GM18499 (cell line): ENCODE data around the gene SMIM35.
"Not testable (repeated sequence)": the region's sequence is repeated elsewhere in the genome, so short reads cannot be mapped to it uniquely, and the experiment has no call there.

Experiments used
- ATAC-seq: cut with Tn5 transposase; IDR thresholded peaks from one replicate; pipeline ENCODE4 v1.9.1; 2021; ENCODE audit warnings: moderate number of reproducible peaks; ENCODE audit not compliant: insufficient read depth, unreplicated experiment

The SMIM35 gene

GRCh38 chr11:118082880-118083552 is 3.7 kb downstream of the SMIM35 start:
- ATAC-seq, result no peak

GRCh38 chr11:118081241-118081958 is 5.4 kb downstream of the SMIM35 start:
- ATAC-seq, result no peak

DNA sequence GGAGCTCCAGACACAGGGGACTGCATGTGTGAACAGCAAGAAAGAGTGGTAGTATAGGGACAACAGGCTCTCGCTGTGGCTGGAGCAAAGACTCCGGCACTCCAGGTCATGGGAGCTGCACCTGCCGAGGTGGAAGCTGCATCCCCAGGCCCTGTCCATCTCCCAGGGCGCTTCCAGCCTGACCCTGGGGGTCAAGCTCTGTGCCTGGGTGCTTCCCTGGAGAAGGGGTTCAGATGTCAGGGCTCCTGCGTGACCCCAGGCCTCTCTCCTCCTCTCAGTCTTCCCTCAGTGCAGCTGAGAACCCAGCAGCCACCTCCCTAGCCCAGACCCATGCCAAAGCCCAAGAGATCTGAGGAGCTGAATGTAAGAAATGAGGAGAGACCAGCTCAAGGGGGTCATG is 6.5 kb downstream of the SMIM35 start:
- no peak for ATAC-seq

DNA sequence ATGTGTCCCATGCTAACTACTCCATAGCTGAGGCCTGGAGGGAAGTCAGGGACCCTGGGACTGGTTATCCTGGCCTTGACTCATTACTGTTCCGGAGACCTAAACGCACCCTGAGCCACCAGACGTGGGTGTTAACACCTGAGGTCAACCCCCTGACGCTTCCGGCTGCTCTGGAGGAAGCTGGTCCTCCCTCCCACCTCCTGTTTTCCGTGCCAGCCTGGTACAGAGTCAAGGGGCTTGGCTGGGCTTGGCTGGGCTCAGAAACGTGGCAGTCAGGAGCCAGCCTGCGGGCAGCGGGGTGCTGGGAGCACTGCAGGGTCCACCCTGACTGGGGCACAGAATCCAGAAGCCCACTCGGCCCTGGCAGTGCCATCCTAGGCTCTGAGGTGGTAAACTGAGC is 7.3 kb downstream of the SMIM35 start:
- no peak for ATAC-seq

DNA sequence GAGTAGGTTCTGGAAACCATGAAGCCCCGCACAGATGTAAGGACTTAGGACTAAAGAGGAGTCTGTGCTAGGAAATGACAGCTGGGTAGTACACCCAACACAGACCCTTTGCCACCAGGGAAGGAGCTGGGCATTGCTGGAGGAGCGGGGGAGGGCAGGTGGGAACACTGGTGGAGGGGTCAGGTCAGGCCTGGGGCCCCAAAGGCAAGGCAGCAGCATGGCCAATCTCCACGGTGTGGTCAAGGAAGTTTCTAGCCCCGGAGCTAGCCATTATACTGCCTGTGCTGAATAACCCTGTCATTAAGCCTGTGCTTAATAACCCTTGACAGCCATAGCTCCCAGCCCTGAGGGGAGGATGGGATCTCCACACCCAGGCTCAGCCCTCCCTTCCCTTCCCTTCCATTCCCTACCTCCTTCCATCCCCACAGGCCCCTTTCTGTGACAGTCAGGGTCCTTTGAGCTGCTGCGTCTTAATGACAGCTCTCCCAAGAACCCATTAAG is 7.8 kb downstream of the SMIM35 start:
- ATAC-seq, result no peak

DNA sequence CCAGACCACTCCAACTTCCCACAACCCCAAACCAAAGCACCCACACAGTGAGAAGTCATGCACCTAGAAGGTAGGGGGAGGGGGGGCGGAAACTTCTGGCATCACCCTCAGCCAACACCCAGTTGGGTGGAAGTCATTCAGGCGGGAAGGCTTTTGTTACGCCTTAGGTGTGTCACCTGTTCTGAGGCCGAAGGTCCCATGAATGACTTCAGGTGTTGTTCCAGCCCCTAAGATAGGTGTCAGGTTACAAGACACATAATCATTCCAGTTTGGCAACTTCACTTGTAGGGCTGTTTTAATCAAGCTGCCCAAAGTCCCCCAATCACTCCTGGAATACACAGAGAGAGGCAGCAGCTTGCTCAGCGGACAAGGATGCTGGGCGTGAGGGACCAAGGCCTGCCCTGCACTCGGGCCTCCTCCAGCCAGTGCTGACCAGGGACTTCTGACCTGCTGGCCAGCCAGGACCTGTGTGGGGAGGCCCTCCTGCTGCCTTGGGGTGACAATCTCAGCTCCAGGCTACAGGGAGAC is 9.9 kb downstream of the SMIM35 start, which contains the start of gene TMPRSS4:
TMPRSS4 (plus strand) TSS at position 325 of the 528 bp plus-strand sequence. CDS start 225 bp downstream, outside the sequence.
- ATAC-seq, result no peak

GRCh38 chr11:118074785-118075184 is 12.0 kb downstream of the SMIM35 start:
- no peak for ATAC-seq

- no peak for ATAC-seq
Measured at GRCh38 chr11:118074091-118074685, 12.6 kb downstream of the SMIM35 start.

DNA sequence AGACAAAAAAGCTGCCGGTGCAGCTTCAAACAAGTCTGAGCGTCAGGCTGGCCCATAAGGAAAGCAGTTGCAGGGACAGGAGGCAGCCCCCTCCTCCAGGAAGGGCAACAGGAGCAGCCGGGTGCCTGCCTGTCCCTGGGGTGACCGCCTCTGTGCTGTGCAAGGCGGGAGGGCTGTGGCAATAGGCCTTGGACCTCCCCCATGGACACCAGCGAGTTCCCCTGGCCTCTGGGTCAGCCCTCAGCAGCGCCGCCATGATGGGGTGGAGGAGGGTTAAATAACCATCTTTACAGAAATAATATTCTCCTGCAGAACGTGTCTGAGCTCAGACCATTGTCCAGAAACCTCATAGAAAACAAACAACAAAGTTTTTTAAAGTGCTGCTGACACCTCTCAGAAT is 13.2 kb downstream of the SMIM35 start:
- ATAC-seq, result no peak

DNA sequence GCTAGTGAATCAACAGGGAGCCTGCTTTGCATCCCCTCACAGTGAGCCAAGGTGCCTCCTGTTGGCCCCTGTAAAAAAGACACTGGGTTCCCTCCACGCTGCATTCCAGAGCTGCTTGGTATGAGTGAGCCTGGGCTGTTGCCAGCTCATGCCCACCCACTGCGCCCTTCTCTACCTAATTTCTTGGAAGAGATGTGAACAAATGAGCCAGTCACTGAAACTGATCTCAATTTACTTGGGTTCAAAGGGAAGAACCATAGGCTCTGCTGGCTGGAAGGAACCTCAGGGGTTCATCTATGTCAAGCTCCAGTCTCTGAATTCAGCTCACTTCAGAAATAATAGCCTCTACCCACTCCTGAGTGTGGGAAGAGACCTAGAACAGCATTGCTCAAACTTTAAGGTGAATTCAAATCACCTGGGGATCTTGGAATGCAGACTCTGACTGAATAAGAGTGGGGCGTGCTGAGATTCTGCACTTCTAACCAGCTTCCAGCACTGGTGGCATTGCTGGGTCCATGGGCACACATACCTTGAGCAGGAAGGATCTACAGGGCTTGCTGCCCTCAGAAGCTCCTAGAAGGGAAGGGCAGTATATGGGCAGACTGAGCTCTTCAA is 15.2 kb downstream of the SMIM35 start:
- ATAC-seq, result no peak

DNA sequence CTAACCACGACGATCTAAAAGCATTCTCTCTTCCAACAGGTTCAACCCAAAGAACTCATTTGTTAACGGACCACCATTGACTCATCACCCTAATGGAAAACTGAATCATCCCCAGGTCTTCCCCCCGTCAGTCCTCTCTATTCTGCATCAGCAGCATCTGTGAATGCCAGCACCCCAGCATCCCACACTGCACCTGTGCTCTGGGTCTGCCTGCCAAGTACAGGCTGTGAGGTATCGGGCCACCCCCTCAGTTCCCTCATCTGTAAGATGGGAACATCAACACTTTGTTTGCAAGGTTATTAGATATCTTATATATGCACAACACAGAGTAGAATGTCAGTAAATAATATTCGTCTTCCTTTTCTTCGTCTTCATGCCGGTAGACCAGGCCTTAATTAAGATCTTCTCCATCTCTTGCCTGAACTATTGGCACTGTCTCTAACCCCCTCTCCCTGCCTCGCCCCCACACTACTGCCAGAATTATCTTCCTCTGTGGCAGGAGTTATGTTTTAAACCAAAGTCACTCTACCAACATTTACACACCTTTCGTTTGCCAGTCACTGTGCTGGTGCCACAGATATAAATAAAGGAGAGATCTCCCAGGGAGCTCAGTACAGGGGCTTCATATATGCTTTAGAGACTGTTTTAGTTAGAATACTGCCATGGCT is 17.7 kb downstream of the SMIM35 start:
- ATAC-seq, result no peak

- ATAC-seq, result no peak
Measured at GRCh38 chr11:118068206-118068944, 18.4 kb downstream of the SMIM35 start.

DNA sequence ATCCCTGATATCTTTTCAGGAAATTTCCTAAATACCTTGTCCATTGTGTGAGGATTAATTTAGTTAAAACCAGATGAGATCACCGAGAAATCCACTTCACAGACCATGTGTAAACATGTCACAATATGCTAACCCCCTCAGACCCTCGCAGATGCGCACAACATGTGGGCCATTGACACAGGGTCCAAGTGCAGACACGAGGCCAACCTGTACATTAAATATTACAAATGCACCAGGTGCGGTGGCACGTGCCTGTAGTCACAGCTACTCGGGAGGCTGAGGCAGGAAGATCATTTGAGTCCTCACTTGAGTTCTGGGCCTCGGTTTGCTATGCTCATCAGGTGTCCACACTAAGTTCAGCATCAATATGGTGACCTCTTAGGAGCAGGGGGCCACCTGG is 19.8 kb downstream of the SMIM35 start:
- no peak for ATAC-seq

DNA sequence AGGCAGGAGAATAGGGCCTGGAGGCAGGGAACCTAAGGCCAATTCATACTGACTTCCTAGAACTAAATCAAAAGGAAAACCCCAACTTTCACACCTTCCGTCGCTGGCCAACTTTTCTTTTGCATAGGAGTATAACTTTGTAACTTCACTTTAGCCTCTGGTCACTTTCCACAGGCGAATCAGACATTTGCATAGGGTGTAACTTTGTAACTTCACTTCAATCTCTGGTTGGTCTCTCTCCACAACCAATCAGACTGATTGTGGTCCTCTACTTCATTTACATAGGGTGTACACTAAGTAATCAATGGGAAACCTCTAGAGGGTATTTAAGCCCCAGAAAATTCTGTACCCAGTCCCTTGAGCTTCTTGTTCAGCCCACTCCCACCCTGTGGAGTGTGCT is 21.4 kb downstream of the SMIM35 start:
- ATAC-seq, result no peak

DNA sequence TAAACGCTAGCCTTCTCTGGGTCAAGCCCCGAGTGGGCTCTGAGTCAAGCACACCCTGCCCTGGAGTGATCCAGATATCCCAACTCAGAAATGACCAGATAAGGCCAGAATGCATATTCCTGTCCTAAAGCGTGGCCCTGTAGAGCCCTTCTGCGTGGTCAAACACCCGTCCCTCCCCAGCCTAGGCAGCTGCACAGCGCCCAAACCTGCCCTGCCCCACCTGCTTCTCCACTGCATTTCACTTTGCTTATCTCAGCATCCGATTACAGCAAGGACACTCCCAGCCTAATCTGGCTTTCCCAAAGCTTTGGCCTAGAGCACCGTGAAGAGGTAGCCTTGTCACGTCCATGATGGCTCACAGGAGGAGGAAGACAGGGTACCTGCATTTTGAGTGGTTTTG is 21.8 kb downstream of the SMIM35 start:
- ATAC-seq, result no peak

- ATAC-seq, result not testable (repeated sequence)
Measured at GRCh38 chr11:118062631-118063030, 24.1 kb downstream of the SMIM35 start.

- not testable (repeated sequence) for ATAC-seq
Measured at GRCh38 chr11:118062181-118062580, 24.6 kb downstream of the SMIM35 start.

- no peak for ATAC-seq
Measured at GRCh38 chr11:118061586-118062125, 25.1 kb downstream of the SMIM35 start.

GRCh38 chr11:118060869-118061268 is 25.9 kb downstream of the SMIM35 start:
- ATAC-seq, result no peak
